Osteocyte (in vitro differentiated cells): ENCODE data around the gene MYH9. TPM values are rescaled to one million over a fixed set of nuclear protein-coding genes. Genes with fewer than 3 reads are reported as not detected.
"Not testable (repeated sequence)": the region's sequence is repeated elsewhere in the genome, so short reads cannot be mapped to it uniquely, and the experiment has no call there.

Experiments used
- DNase-seq: peaks from one replicate; pipeline ENCODE4 v3.0.0; 2021; ENCODE audit warnings: mixed read lengths; ENCODE audit not compliant: unreplicated experiment; ENCODE audit errors: extremely low spot score
- H3K27ac Mint-ChIP-seq: one replicate; pipeline ENCODE4 v1.8.0; 2021; ENCODE audit warnings: mild to moderate bottlenecking, mixed read lengths; ENCODE audit not compliant: unreplicated experiment
- H3K27me3 Mint-ChIP-seq: one replicate; pipeline ENCODE4 v1.8.0; 2021; ENCODE audit warnings: mixed read lengths; ENCODE audit not compliant: unreplicated experiment
- H3K36me3 Mint-ChIP-seq: one replicate; pipeline ENCODE4 v1.8.0; 2021; ENCODE audit warnings: mixed read lengths; ENCODE audit not compliant: unreplicated experiment
- H3K4me1 Mint-ChIP-seq: one replicate; pipeline ENCODE4 v1.8.0; 2021; ENCODE audit warnings: mixed read lengths; ENCODE audit not compliant: unreplicated experiment
- H3K4me3 Mint-ChIP-seq: one replicate; pipeline ENCODE4 v1.8.0; 2021; ENCODE audit warnings: mild to moderate bottlenecking, moderate library complexity, mixed read lengths; ENCODE audit not compliant: unreplicated experiment
- H3K9me3 Mint-ChIP-seq: one replicate; pipeline ENCODE4 v1.8.0; 2021; ENCODE audit warnings: mixed read lengths; ENCODE audit not compliant: unreplicated experiment
- CTCF ChIP-seq: fragments of 200-600 bp; sonication (generic); IDR thresholded peaks from 2 replicates; pipeline ENCODE4 v1.5.0; 2021; ENCODE audit warnings: antibody characterized with exemption, mild to moderate bottlenecking, moderate library complexity
- total RNA-seq: library from RNA; stranded (reverse); gene quantifications from 2 replicates; pipeline ENCODE4 v1.2.1, GENCODE V29; 2021

Gene MYH9
- total RNA-seq, 1 donor from 2014 or later = 938 TPM

GRCh38 chr22:36431977-36432376 is 44.2 kb upstream of the MYH9 start:
- Mint-ChIP-seq H3K27me3 (no peaks in the 10 kb centered on the region), H3K9me3 (no peaks in the 10 kb centered on the region), H3K4me3 (no peak overlapping the region), H3K36me3 (no peaks in the 10 kb centered on the region), H3K27ac (peak overlapping the region; percentile 71), H3K4me1 (peaks cover 49% of the 10 kb centered on the region)
- no peak for TF ChIP-seq CTCF
- no peak for DNase-seq

- Mint-ChIP-seq H3K4me1 (peaks cover 52% of the 10 kb centered on the region), H3K9me3 (no peaks in the 10 kb centered on the region), H3K36me3 (no peaks in the 10 kb centered on the region), H3K27me3 (no peaks in the 10 kb centered on the region), H3K27ac (no peak overlapping the region), H3K4me3 (no peak overlapping the region)
- no peak for DNase-seq
- TF ChIP-seq CTCF = no peak
These were observed 43.1 kb upstream of the MYH9 start for GRCh38 chr22:36430863-36431262.

GRCh38 chr22:36427952-36428351 is 40.2 kb upstream of the MYH9 start:
- H3K9me3 Mint-ChIP-seq, DNase-seq, H3K36me3 Mint-ChIP-seq, H3K4me3 Mint-ChIP-seq, H3K27ac Mint-ChIP-seq, H3K27me3 Mint-ChIP-seq: not testable (repeated sequence)
- peaks cover 41% of the 10 kb centered on the region for H3K4me1 Mint-ChIP-seq

GRCh38 chr22:36425977-36426523 is 38.3 kb upstream of the MYH9 start:
- Mint-ChIP-seq H3K27ac (peak overlapping the region; percentile 50), H3K4me3 (no peak overlapping the region), H3K9me3 (no peaks in the 10 kb centered on the region), H3K27me3 (no peaks in the 10 kb centered on the region), H3K36me3 (no peaks in the 10 kb centered on the region), H3K4me1 (peaks cover 36% of the 10 kb centered on the region)
- no peak for DNase-seq
- no peak for TF ChIP-seq CTCF

- Mint-ChIP-seq H3K4me1 (peaks cover 42% of the 10 kb centered on the region), H3K9me3 (no peaks in the 10 kb centered on the region), H3K27me3 (no peaks in the 10 kb centered on the region), H3K36me3 (no peaks in the 10 kb centered on the region), H3K4me3 (no peak overlapping the region), H3K27ac (peak overlapping the region; percentile 44)
- DNase-seq = no peak
- TF ChIP-seq CTCF = no peak
These were observed 37.3 kb upstream of the MYH9 start for GRCh38 chr22:36424901-36425579.

- H3K27me3 Mint-ChIP-seq, H3K36me3 Mint-ChIP-seq, DNase-seq, H3K4me3 Mint-ChIP-seq, H3K9me3 Mint-ChIP-seq: not testable (repeated sequence)
- Mint-ChIP-seq H3K27ac (peak overlapping the region; percentile 44), H3K4me1 (peaks cover 48% of the 10 kb centered on the region)
These were observed 36.7 kb upstream of the MYH9 start for GRCh38 chr22:36424466-36424865.
